GM23338 (cell line): ENCODE data around the gene MAP2K3. TPM values are rescaled to one million over a fixed set of nuclear protein-coding genes. Genes with fewer than 3 reads are reported as not detected.

Experiments used
- ATAC-seq: fragments of 200-7000 bp; cut with Tn5 transposase; 3 replicates; pipeline ENCODE4 v1.9.1; 2020
- DNase-seq: peaks from one replicate; pipeline ENCODE4 v3.0.0-alpha.2; 2015; ENCODE audit warnings: low spot score
- H2AFZ ChIP-seq: fragments of 200-600 bp; sonication (generic); 2 replicates; pipeline ENCODE4 v1.8.0; 2016; ENCODE audit warnings: antibody characterized with exemption, mild to moderate bottlenecking, moderate library complexity
- H3F3A ChIP-seq: fragments of 200-600 bp; sonication (generic); replicated peaks from 2 replicates; pipeline ENCODE4 v1.8.0; 2017; ENCODE audit warnings: antibody characterized with exemption, mixed run types, low read depth
- H3K27ac ChIP-seq: fragments of 200-600 bp; sonication (generic); 2 replicates; pipeline ENCODE4 v1.6.1; 2016; ENCODE audit warnings: low read depth
- H3K27me3 ChIP-seq: fragments of 200-600 bp; sonication (generic); 2 replicates; pipeline ENCODE4 v1.8.0; 2016; ENCODE audit warnings: mild to moderate bottlenecking, mixed run types, moderate library complexity; ENCODE audit not compliant: insufficient read depth
- H3K36me3 ChIP-seq: fragments of 200-600 bp; sonication (generic); 2 replicates; pipeline ENCODE4 v1.8.0; 2016; ENCODE audit warnings: mild to moderate bottlenecking; ENCODE audit not compliant: insufficient read depth
- H3K4me1 ChIP-seq: fragments of 200-600 bp; sonication (generic); 2 replicates; pipeline ENCODE4 v1.8.0; 2016; ENCODE audit warnings: mild to moderate bottlenecking, moderate library complexity; ENCODE audit not compliant: insufficient read depth
- H3K4me2 ChIP-seq: fragments of 200-600 bp; sonication (generic); 2 replicates; pipeline ENCODE4 v1.7.1; 2017; ENCODE audit warnings: mixed run types
- H3K4me3 ChIP-seq: fragments of 200-600 bp; sonication (generic); 2 replicates; pipeline ENCODE4 v1.6.1; 2016; ENCODE audit warnings: mixed run types
- H3K79me2 ChIP-seq: fragments of 200-600 bp; sonication (generic); replicated peaks from 2 replicates; pipeline ENCODE4 v1.8.0; 2017; ENCODE audit warnings: mild to moderate bottlenecking; ENCODE audit not compliant: insufficient read depth
- H3K9me2 ChIP-seq: fragments of 200-600 bp; sonication (generic); 2 replicates; pipeline ENCODE4 v1.8.0; 2017; ENCODE audit not compliant: insufficient read depth
- H4K20me1 ChIP-seq: fragments of 200-600 bp; sonication (generic); replicated peaks from 2 replicates; pipeline ENCODE4 v1.8.0; 2017; ENCODE audit warnings: mild to moderate bottlenecking; ENCODE audit not compliant: insufficient read depth
- H3K27ac Mint-ChIP-seq: 2 replicates; pipeline ENCODE4 v1.8.0; 2020; ENCODE audit warnings: inconsistent platforms, mild to moderate bottlenecking, moderate library complexity, mixed read lengths
- H3K27me3 Mint-ChIP-seq: 3 replicates; pipeline ENCODE4 v1.8.0; 2022; ENCODE audit warnings: low read depth, mild to moderate bottlenecking, moderate library complexity, mixed read lengths, inconsistent platforms; ENCODE audit not compliant: insufficient read depth, poor library complexity
- H3K36me3 Mint-ChIP-seq: 3 replicates; pipeline ENCODE4 v1.8.0; 2021; ENCODE audit warnings: low read depth, mild to moderate bottlenecking, inconsistent platforms, moderate library complexity, mixed read lengths
- H3K4me1 Mint-ChIP-seq: 3 replicates; pipeline ENCODE4 v1.8.0; 2020; ENCODE audit warnings: mild to moderate bottlenecking, inconsistent platforms, mixed read lengths
- H3K4me3 Mint-ChIP-seq: 3 replicates; pipeline ENCODE4 v1.8.0; 2021; ENCODE audit warnings: moderate library complexity, mild to moderate bottlenecking, inconsistent platforms, mixed read lengths
- H3K9me3 Mint-ChIP-seq: 3 replicates; pipeline ENCODE4 v1.8.0; 2020; ENCODE audit warnings: moderate library complexity, mild to moderate bottlenecking, inconsistent platforms, mixed read lengths
- ETS1 ChIP-seq: IDR thresholded peaks from 2 replicates; pipeline ENCODE4 v1.6.1; 2016; ENCODE audit warnings: antibody characterized with exemption
- EZH2 ChIP-seq: fragments of 200-600 bp; sonication (generic); IDR thresholded peaks from one replicate; pipeline ENCODE4 v1.8.0; 2017; ENCODE audit warnings: antibody characterized with exemption, mild to moderate bottlenecking, low read depth; ENCODE audit not compliant: unreplicated experiment
- ZNF462 ChIP-seq: fragments of 250-450 bp; sonication (Bioruptor Pico); IDR thresholded peaks from 2 replicates; pipeline ENCODE4 v1.5.0; 2020; ENCODE audit warnings: mild to moderate bottlenecking, moderate library complexity
- polyA plus RNA-seq: library from polyadenylated mRNA; unstranded; fragments of >200 nt; fragmentation: Nextera tagmentation; extraction: Ambion mirVana; gene quantifications from 2 replicates; pipeline ENCODE4 v1.2.1, GENCODE V29; 2016
- total RNA-seq: library from RNA; depleted of rRNA; stranded (reverse); fragments of >200 nt; shearing (Covaris generic); gene quantifications from 2 replicates; pipeline ENCODE4 v1.2.3, GENCODE V29; 2014

Gene MAP2K3
- total and polyA plus RNA-seq, 2 experiments from 2014 or later = 28.5 to 31.7 TPM

- Histone ChIP-seq H3K9me2 (no peaks in the 10 kb centered on the region), H3K4me1 (no peaks in the 10 kb centered on the region), H3K4me3 (no peak overlapping the region), H3F3A (no peaks in the 10 kb centered on the region), H3K4me2 (no peak overlapping the region), H4K20me1 (no peaks in the 10 kb centered on the region; the same call in 1 of the 2 replicates), H3K79me2 (peaks cover 12% of the 10 kb centered on the region; the same call in 1 of the 2 replicates), H3K27me3 (no peaks in the 10 kb centered on the region), H3K27ac (no peak overlapping the region), H2AFZ (no peak overlapping the region), H3K36me3 (peaks cover 4% of the 10 kb centered on the region; the same call in 1 of the 2 replicates)
- H3K4me3 Mint-ChIP-seq = no peak overlapping the region
- DNase-seq (no peak), ATAC-seq (no peak)
- no peak overlapping the region for H3K27ac Mint-ChIP-seq
- no peaks in the 10 kb centered on the region for H3K4me1 Mint-ChIP-seq
- TF ChIP-seq ZNF462 (CRISPR knock-in tag) (no peak), ETS1 (no peak), EZH2 (no peak)
- H3K9me3 Mint-ChIP-seq = peaks cover 91% of the 10 kb centered on the region
- peaks cover 25% of the 10 kb centered on the region for H3K27me3 Mint-ChIP-seq
- peaks cover 31% of the 10 kb centered on the region for H3K36me3 Mint-ChIP-seq
Measured at GRCh38 chr17:21297026-21297520, 12.6 kb downstream of the MAP2K3 start.

- Histone ChIP-seq H3K9me2 (no peaks in the 10 kb centered on the region), H3K79me2 (peaks cover 6% of the 10 kb centered on the region; the same call in 1 of the 2 replicates), H3F3A (no peaks in the 10 kb centered on the region), H3K4me3 (no peak overlapping the region), H3K4me2 (no peak overlapping the region), H3K27me3 (no peaks in the 10 kb centered on the region), H3K27ac (no peak overlapping the region), H3K4me1 (no peaks in the 10 kb centered on the region), H3K36me3 (peaks cover 4% of the 10 kb centered on the region; the same call in 1 of the 2 replicates), H4K20me1 (no peaks in the 10 kb centered on the region; the same call in 1 of the 2 replicates), H2AFZ (no peak overlapping the region)
- Mint-ChIP-seq H3K27ac (no peak overlapping the region), H3K9me3 (peaks cover 90% of the 10 kb centered on the region), H3K36me3 (peaks cover 34% of the 10 kb centered on the region), H3K4me3 (no peak overlapping the region), H3K27me3 (peaks cover 23% of the 10 kb centered on the region), H3K4me1 (no peaks in the 10 kb centered on the region)
- peak; percentile 36 for DNase-seq
- ATAC-seq = peak; percentile 72
- no peak for TF ChIP-seq ETS1
Measured at GRCh38 chr17:21297597-21297996, 13.1 kb downstream of the MAP2K3 start.
